ENCODE data around the gene SYTL4. TPM values are rescaled to one million over a fixed set of nuclear protein-coding genes. Genes with fewer than 3 reads are reported as not detected.

The SYTL4 gene
- total and polyA plus RNA-seq, 8 donors, result 3.2 to 23.7 (median 7.9) TPM

DNA sequence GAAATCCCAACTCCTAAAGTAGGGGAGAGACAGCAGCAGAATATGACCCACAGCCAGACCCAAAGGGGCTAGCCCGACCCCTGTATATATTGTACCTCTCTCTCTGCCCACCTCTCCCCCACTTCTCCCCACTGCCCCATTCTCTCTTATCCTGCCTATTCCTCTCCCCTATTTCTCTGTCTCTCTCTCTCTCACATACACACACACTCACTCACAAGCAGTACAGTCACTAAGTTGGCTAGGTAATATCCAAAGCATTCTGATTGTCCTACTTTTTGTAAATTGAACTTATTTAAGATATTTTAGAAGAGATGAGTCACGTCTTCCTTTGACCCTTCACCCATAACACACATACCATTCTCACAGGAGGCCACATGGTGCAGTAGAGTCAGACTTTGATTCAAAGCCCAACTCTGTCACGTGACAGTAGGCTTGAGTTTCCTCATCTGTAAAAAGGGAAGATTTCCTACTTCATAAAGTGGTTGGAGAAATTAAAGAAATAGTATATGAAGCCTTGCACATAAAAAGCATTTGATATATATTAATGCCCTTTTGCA lies 58.4 kb downstream of the SYTL4 start:
- peak in 1 of 4 donors; percentile 32 for ATAC-seq
- no peak overlapping the region for H3K4me3 ChIP-seq
- H3K27me3 ChIP-seq, result no peaks in the 10 kb centered on the region
- intact Hi-C loops (cut with DNase I), result no loop called here
- no peaks in the 10 kb centered on the region for H3K4me1 ChIP-seq
- FAIRE-seq, result no peak
- H3K27ac ChIP-seq, result no peak overlapping the region
- H3K36me3 ChIP-seq, result no peaks in the 10 kb centered on the region
- TF ChIP-seq, protein P1, sequence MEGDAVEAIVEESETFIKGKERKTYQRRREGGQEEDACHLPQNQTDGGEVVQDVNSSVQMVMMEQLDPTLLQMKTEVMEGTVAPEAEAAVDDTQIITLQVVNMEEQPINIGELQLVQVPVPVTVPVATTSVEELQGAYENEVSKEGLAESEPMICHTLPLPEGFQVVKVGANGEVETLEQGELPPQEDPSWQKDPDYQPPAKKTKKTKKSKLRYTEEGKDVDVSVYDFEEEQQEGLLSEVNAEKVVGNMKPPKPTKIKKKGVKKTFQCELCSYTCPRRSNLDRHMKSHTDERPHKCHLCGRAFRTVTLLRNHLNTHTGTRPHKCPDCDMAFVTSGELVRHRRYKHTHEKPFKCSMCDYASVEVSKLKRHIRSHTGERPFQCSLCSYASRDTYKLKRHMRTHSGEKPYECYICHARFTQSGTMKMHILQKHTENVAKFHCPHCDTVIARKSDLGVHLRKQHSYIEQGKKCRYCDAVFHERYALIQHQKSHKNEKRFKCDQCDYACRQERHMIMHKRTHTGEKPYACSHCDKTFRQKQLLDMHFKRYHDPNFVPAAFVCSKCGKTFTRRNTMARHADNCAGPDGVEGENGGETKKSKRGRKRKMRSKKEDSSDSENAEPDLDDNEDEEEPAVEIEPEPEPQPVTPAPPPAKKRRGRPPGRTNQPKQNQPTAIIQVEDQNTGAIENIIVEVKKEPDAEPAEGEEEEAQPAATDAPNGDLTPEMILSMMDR (IDR thresholded peaks at IDR 0.05), result no peak
- no peak for DNase-seq
- 54 to 59% methylated on average over 3 of the region's 3 CpGs for WGBS, 2 donors
- no peaks in the 10 kb centered on the region for H3K9me3 ChIP-seq

- no peak for FAIRE-seq
- no peaks in the 10 kb centered on the region for H3K9me3 ChIP-seq
- intact Hi-C loops (cut with DNase I), result no loop called here
Observed at GRCh38 chrX:100672966-100673365, 59.0 kb downstream of the SYTL4 start.

GRCh38 chrX:100663642-100664041 lies 68.3 kb downstream of the SYTL4 start:
- Histone ChIP-seq H3K27me3 (peaks cover 0 to 14% (median 2%) of the 10 kb centered on the region in 4 donors), H3K4me1 (no peaks in the 10 kb centered on the region), H3K9me3 (no peaks in the 10 kb centered on the region), H3K4me3 (no peak overlapping the region), H3K27ac (no peak overlapping the region), H3K36me3 (no peaks in the 10 kb centered on the region)
- TF ChIP-seq, protein P1 (IDR thresholded peaks at IDR 0.05), result no peak
- intact Hi-C loops (cut with DNase I), result no loop called here
- FAIRE-seq, result no peak
- ATAC-seq, result no peak
- no peak for DNase-seq
- WGBS, 2 donors, result 35 to 49% methylated on average over 2 of the region's 2 CpGs

More at GRCh38 chrX:100672966-100673365, 59.0 kb downstream of the SYTL4 start:
- Histone ChIP-seq H3K4me3 (no peak overlapping the region), H3K36me3 (no peaks in the 10 kb centered on the region), H3K27me3 (no peaks in the 10 kb centered on the region), H3K4me1 (no peaks in the 10 kb centered on the region), H3K27ac (no peak overlapping the region)
- DNase-seq, result no peak
- TF ChIP-seq, protein P1 (IDR thresholded peaks at IDR 0.05), result no peak
- WGBS, 2 donors, result 75 to 79% methylated on average over 3 of the region's 3 CpGs
- ATAC-seq, result no peak

DNA sequence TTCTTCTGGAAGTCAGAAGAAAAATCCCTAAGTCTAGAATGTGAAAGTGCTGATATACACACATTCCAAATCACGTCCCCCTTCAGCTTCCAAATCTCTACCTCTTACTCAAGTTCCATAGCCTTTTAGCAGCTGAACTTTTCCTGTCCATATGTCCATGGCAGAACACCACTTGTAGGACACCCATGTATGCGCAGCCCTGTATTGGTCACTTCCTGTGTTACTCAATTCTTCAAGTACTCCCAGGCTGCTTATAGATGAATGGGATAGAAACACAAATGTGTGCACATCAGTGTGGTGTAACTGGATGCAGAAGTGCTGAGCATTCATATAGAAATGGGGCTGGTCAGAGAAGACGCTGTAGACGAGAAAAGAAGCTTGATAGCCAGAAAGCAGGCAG lies 69.1 kb downstream of the SYTL4 start:
- 75 to 88% methylated on average over 4 of the region's 4 CpGs for WGBS, 2 donors
- H3K36me3 ChIP-seq, result no peaks in the 10 kb centered on the region
- TF ChIP-seq, protein P1 (IDR thresholded peaks at IDR 0.05), result no peak
- H3K4me3 ChIP-seq, result no peak overlapping the region
- DNase-seq, result no peak
- ATAC-seq, result no peak
- H3K9me3 ChIP-seq, result no peaks in the 10 kb centered on the region
- H3K27ac ChIP-seq, result no peak overlapping the region
- no peaks in the 10 kb centered on the region for H3K4me1 ChIP-seq
- no peak for FAIRE-seq
- intact Hi-C loops (cut with DNase I), result no loop called here
- H3K27me3 ChIP-seq, result peaks cover 0 to 14% (median 2%) of the 10 kb centered on the region in 4 donors

DNA sequence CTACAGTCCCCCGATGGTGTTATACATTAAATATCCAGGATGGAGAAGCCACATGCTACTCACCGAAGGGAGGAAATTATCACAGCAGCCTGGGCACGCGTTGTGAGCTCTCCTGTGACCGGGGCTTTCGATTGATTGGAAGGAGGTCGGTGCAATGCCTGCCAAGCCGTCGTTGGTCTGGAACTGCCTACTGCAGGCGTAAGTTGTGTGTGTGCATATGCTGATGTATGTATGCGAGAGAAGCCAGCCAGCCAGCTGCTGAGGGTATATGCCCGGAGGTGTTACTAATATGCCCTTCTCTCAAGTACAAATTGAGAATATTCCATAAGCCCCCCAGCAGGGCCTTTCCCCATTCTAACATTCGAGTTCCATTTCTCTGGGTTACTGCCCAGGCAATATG lies 69.8 kb downstream of the SYTL4 start:
- DNase-seq (no peak), FAIRE-seq (no peak), ATAC-seq (no peak)
- intact Hi-C loops (cut with DNase I), result no loop called here
- Histone ChIP-seq H3K4me1 (no peaks in the 10 kb centered on the region), H3K4me3 (no peak overlapping the region), H3K27me3 (peaks cover 0 to 14% (median 2%) of the 10 kb centered on the region in 4 donors), H3K36me3 (no peaks in the 10 kb centered on the region), H3K9me3 (no peaks in the 10 kb centered on the region), H3K27ac (no peak overlapping the region)
- 75 to 89% methylated on average over 13 of the region's 13 CpGs for WGBS, 2 donors
- TF ChIP-seq, protein P1 (IDR thresholded peaks at IDR 0.05), result no peak
